ENCODE data around the gene FCGBP.

The FCGBP gene

GRCh38 chr19:39937787-39938186 is 3.4 kb upstream of the FCGBP start:
- no peaks in the 10 kb centered on the region for H3K36me3 ChIP-seq
- H3K27me3 ChIP-seq (ENCODE audit: insufficient read depth, low read depth, severe bottlenecking): peaks cover 28% of the 10 kb centered on the region
- peaks cover 5% of the 10 kb centered on the region for H3K9me3 ChIP-seq (ENCODE audit: severe bottlenecking)
- no peak overlapping the region for H3K4me3 ChIP-seq (ENCODE audit: low read depth, low read length)
- no peak for TF ChIP-seq CTCF (IDR thresholded peaks at IDR 0.05; ENCODE audit: low read depth, low read length)
- no peak overlapping the region for H3K27ac ChIP-seq
- no peak for DNase-seq

GRCh38 chr19:39937094-39937720 is 2.8 kb upstream of the FCGBP start:
- Histone ChIP-seq H3K27ac (no peak overlapping the region), H3K9me3 (ENCODE audit: severe bottlenecking) (peaks cover 5% of the 10 kb centered on the region), H3K4me3 (ENCODE audit: low read depth, low read length) (no peak overlapping the region), H3K27me3 (ENCODE audit: insufficient read depth, low read depth, severe bottlenecking) (peaks cover 28% of the 10 kb centered on the region), H3K36me3 (no peaks in the 10 kb centered on the region)
- DNase-seq: no peak
- no peak for TF ChIP-seq CTCF (IDR thresholded peaks at IDR 0.05; ENCODE audit: low read depth, low read length)

GRCh38 chr19:39936622-39937021 is 2.2 kb upstream of the FCGBP start:
- peaks cover 5% of the 10 kb centered on the region for H3K9me3 ChIP-seq (ENCODE audit: severe bottlenecking)
- no peak overlapping the region for H3K4me3 ChIP-seq (ENCODE audit: low read depth, low read length)
- no peaks in the 10 kb centered on the region for H3K36me3 ChIP-seq
- no peak for TF ChIP-seq CTCF (IDR thresholded peaks at IDR 0.05; ENCODE audit: low read depth, low read length)
- DNase-seq: no peak
- H3K27ac ChIP-seq: no peak overlapping the region
- H3K27me3 ChIP-seq (ENCODE audit: insufficient read depth, low read depth, severe bottlenecking): peaks cover 28% of the 10 kb centered on the region

GRCh38 chr19:39936020-39936419 is 1.6 kb upstream of the FCGBP start:
- DNase-seq: no peak
- Histone ChIP-seq H3K27me3 (ENCODE audit: insufficient read depth, low read depth, severe bottlenecking) (peaks cover 28% of the 10 kb centered on the region), H3K27ac (no peak overlapping the region), H3K4me3 (ENCODE audit: low read depth, low read length) (no peak overlapping the region), H3K9me3 (ENCODE audit: severe bottlenecking) (peaks cover 5% of the 10 kb centered on the region), H3K36me3 (no peaks in the 10 kb centered on the region)
- no peak for TF ChIP-seq CTCF (IDR thresholded peaks at IDR 0.05; ENCODE audit: low read depth, low read length)

- no peak for TF ChIP-seq CTCF (IDR thresholded peaks at IDR 0.05; ENCODE audit: low read depth, low read length)
These were observed 879 bp upstream of the FCGBP start for GRCh38 chr19:39935364-39935661.

GRCh38 chr19:39929750-39930149 is 4.7 kb downstream of the FCGBP start:
- no peak overlapping the region for H3K4me3 ChIP-seq (ENCODE audit: low read depth, low read length)
- DNase-seq: no peak
- H3K36me3 ChIP-seq: no peaks in the 10 kb centered on the region
- no peaks in the 10 kb centered on the region for H3K9me3 ChIP-seq (ENCODE audit: severe bottlenecking)
- TF ChIP-seq CTCF (IDR thresholded peaks at IDR 0.05; ENCODE audit: low read depth, low read length): no peak
- H3K27me3 ChIP-seq (ENCODE audit: insufficient read depth, low read depth, severe bottlenecking): peaks cover 12% of the 10 kb centered on the region
- H3K27ac ChIP-seq: no peak overlapping the region

More at GRCh38 chr19:39935364-39935661, 879 bp upstream of the FCGBP start:
- Histone ChIP-seq H3K9me3 (ENCODE audit: severe bottlenecking) (peaks cover 4% of the 10 kb centered on the region), H3K4me3 (ENCODE audit: low read depth, low read length) (no peak overlapping the region), H3K27ac (no peak overlapping the region), H3K27me3 (ENCODE audit: insufficient read depth, low read depth, severe bottlenecking) (peaks cover 28% of the 10 kb centered on the region), H3K36me3 (no peaks in the 10 kb centered on the region)
- no peak for DNase-seq

Data from WERI-Rb-1 (cell line).